Stimulated activated CD4-positive, alpha-beta T cell treated with anti-CD3 and anti-CD28 coated beads, Interleukin-2, amount 100 ng/mL, for 48 hours (primary cell): ENCODE measurements around the gene GRAMD1C.

Source experiments
- DNase-seq, 2 donors: peaks; one replicate each; pipeline ENCODE4 v3.0.0-alpha.2; 2020

GRAMD1C gene

GRCh38 chr3:113953677-113954076 is 115.1 kb downstream of the GRAMD1C start:
- DNase-seq, result no peak

GRCh38 chr3:113954091-113954685 is 115.6 kb downstream of the GRAMD1C start:
- DNase-seq, result no peak

- no peak for DNase-seq
Measured at GRCh38 chr3:113963879-113964278, 125.3 kb downstream of the GRAMD1C start.

- no peak for DNase-seq
Measured at GRCh38 chr3:113966172-113966571, 127.6 kb downstream of the GRAMD1C start.

- DNase-seq, result no peak
Measured at GRCh38 chr3:113968986-113969385, 130.4 kb downstream of the GRAMD1C start.

- DNase-seq, result no peak
Measured at GRCh38 chr3:113977822-113978221, 139.2 kb downstream of the GRAMD1C start.

- DNase-seq, result no peak
Measured at GRCh38 chr3:113979916-113980315, 141.3 kb downstream of the GRAMD1C start.

- DNase-seq, result no peak
Measured at GRCh38 chr3:113981803-113982202, 143.2 kb downstream of the GRAMD1C start.

GRCh38 chr3:113983544-113983943 is 145.0 kb downstream of the GRAMD1C start:
- DNase-seq, result no peak

GRCh38 chr3:113985541-113985940 is 147.0 kb downstream of the GRAMD1C start:
- no peak for DNase-seq
